ENCODE measurements around the gene TGFBI. TPM values are rescaled to one million over a fixed set of nuclear protein-coding genes. Genes with fewer than 3 reads are reported as not detected.

TGFBI gene
- total and polyA plus RNA-seq, 4 donors: 66.1 to 245 (median 132) TPM

DNA sequence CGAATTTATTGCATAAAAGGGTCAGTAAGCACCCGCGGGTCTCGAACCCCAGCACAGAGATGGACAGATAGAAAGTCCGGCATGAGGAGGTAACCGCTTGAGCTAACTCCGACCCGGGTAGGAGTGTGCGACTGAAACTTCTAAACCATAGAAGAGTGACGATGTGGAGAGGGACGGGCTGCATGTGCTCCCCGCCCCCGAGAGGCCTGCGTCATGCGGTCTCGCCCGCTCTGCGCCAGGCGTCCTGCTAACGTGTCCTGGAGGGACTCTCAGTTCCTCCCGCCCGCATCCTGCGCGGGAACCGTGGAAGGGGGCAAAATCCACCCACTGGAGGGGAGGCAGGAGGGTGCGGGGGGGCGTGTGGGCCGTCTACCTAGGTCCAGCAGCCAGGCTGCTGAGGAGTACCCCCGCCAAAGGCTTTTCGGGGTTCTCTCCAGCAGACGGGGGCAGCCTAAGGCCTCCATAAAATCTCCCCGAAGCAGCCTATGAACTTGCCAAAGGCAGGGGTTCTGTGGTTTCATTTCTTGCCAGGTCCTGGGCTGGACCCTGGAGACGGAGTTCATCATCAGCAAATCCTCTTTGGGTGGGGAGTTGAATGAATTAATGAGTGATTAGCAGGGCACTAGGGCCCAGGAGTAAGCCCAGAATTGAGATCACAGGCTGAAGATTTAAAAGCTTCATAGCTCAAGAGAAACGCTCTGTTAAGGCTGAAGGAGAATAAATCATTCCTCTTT is 51.9 kb downstream of the TGFBI start:
- Histone ChIP-seq H3K4me3 (ENCODE audit: low read depth, low read length) (peak overlapping the region; percentile 44), H3K36me3 (ENCODE audit: control insufficient read depth, insufficient read depth, low read length) (no peaks in the 10 kb centered on the region), H3K27ac (ENCODE audit: low read depth, low read length) (peak overlapping the region; percentile 45), H3K9me3 (ENCODE audit: control insufficient read depth, insufficient read depth, low read length) (no peaks in the 10 kb centered on the region), H3K27me3 (ENCODE audit: control insufficient read depth, insufficient read depth, low read length) (peaks cover 17% of the 10 kb centered on the region), H3K4me1 (ENCODE audit: control insufficient read depth, insufficient read depth, low read length) (peaks cover 12% of the 10 kb centered on the region)
- 49% methylated on average over 32 of the region's 34 CpGs for WGBS (ENCODE audit: insufficient coverage)
- peak in 4 of 6 donors; percentile 59 to 94 (median 70) for DNase-seq (ENCODE audit: low read depth in 4 of 6, low spot score in 6 of 6)

DNA sequence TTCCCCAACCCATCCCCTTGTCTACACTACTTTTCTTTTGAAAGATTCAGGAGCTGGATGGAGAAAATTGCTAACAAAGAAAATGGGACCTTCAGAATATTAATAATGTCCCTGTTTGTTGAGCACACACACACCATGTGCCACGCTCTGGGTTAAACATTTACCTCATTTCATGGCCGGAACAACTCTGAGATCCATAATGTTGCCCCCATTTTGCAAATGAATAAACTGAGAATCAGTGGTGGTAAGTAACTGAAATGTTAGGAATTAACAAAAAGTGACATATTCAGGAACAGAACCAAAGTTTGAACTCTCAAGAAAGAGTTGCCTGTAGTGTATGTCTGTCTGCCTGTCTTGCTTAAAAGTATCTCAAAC is 52.4 kb downstream of the TGFBI start:
- WGBS (ENCODE audit: insufficient coverage): no CpG with 5 or more reads among the region's 2 CpGs

DNA sequence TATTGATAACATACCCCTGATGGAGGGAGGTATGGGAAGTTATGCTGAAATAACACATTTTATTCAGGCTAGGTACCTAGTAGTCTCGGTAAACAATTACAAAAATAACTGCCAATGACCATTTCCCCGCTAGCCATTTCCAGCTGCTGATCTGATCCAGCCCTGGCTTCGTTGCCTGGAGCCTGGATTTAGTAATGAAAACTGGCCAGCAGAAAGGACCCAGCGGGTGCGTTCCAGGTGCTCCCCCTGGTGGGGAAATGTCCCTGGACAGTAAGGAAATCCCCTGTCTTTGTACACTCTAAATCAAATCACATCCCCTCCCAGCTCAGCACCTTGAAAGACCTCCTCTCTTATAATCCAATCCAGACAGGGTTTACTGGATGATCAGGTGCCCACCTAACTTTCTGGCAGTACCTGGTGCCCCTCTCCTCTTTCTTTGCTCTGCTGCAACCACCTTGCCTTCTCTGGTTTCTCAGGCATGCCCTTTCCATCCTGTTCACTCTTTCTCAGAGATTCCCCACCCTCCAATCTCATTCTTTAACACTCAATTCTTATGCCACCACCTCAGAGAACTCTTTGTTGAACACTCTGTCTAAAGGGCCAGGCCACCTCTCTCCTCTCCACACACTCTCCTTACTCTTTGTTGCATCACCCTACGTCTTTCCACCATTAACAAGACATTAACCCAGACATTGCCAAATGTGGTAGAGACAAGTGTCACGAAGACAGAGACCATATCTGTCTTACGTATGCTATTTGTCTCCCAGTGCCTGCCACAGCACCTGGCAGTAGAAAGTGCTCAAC is 53.8 kb downstream of the TGFBI start:
- H3K4me3 ChIP-seq (ENCODE audit: low read depth, low read length): no peak overlapping the region
- peaks cover 9% of the 10 kb centered on the region for H3K4me1 ChIP-seq (ENCODE audit: control insufficient read depth, insufficient read depth, low read length)
- 34% methylated on average over 6 of the region's 8 CpGs for WGBS (ENCODE audit: insufficient coverage)
- H3K27me3 ChIP-seq (ENCODE audit: control insufficient read depth, insufficient read depth, low read length): peaks cover 17% of the 10 kb centered on the region
- H3K9me3 ChIP-seq (ENCODE audit: control insufficient read depth, insufficient read depth, low read length): no peaks in the 10 kb centered on the region
- no peaks in the 10 kb centered on the region for H3K36me3 ChIP-seq (ENCODE audit: control insufficient read depth, insufficient read depth, low read length)
- H3K27ac ChIP-seq (ENCODE audit: low read depth, low read length): no peak overlapping the region
- peak in 2 of 6 donors; percentile 62 to 80 for DNase-seq (ENCODE audit: low read depth in 4 of 6, low spot score in 6 of 6)

More for the DNA sequence above, 52.4 kb downstream of the TGFBI start:
- peaks cover 12% of the 10 kb centered on the region for H3K4me1 ChIP-seq (ENCODE audit: control insufficient read depth, insufficient read depth, low read length)
- no peaks in the 10 kb centered on the region for H3K36me3 ChIP-seq (ENCODE audit: control insufficient read depth, insufficient read depth, low read length)
- no peak for DNase-seq (ENCODE audit: low read depth in 4 of 6, low spot score in 6 of 6)
- H3K27ac ChIP-seq (ENCODE audit: low read depth, low read length): no peak overlapping the region
- peaks cover 17% of the 10 kb centered on the region for H3K27me3 ChIP-seq (ENCODE audit: control insufficient read depth, insufficient read depth, low read length)
- H3K9me3 ChIP-seq (ENCODE audit: control insufficient read depth, insufficient read depth, low read length): no peaks in the 10 kb centered on the region
- peak overlapping the region; percentile 44 for H3K4me3 ChIP-seq (ENCODE audit: low read depth, low read length)

DNA sequence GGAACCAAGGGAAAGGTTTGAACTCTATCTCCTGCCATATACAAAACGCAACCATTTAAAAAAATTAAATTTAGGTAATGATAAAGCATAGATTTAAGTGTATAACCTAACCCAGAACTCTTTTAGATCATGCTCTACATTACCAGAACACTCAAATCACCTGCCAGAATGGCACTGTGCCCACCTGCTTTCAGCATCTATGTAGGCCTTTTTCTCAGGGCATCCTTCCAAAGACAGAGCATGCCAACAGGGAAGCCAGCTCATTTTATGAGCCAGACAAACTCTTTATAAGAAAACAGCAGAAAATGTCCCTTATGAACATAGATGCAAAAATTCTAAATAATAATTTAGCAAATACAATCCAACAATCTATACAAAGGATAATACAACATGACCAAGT is 55.9 kb downstream of the TGFBI start:
- H3K27me3 ChIP-seq (ENCODE audit: control insufficient read depth, insufficient read depth, low read length): peaks cover 9% of the 10 kb centered on the region
- no peaks in the 10 kb centered on the region for H3K36me3 ChIP-seq (ENCODE audit: control insufficient read depth, insufficient read depth, low read length)
- DNase-seq (ENCODE audit: low read depth in 4 of 6, low spot score in 6 of 6): peak in 4 of 6 donors; percentile 52 to 94 (median 72)
- no CpG with 5 or more reads among the region's 1 CpG for WGBS (ENCODE audit: insufficient coverage)
- no peaks in the 10 kb centered on the region for H3K9me3 ChIP-seq (ENCODE audit: control insufficient read depth, insufficient read depth, low read length)
- H3K4me1 ChIP-seq (ENCODE audit: control insufficient read depth, insufficient read depth, low read length): peaks cover 15% of the 10 kb centered on the region
- H3K4me3 ChIP-seq (ENCODE audit: low read depth, low read length): no peak overlapping the region
- H3K27ac ChIP-seq (ENCODE audit: low read depth, low read length): no peak overlapping the region

DNA sequence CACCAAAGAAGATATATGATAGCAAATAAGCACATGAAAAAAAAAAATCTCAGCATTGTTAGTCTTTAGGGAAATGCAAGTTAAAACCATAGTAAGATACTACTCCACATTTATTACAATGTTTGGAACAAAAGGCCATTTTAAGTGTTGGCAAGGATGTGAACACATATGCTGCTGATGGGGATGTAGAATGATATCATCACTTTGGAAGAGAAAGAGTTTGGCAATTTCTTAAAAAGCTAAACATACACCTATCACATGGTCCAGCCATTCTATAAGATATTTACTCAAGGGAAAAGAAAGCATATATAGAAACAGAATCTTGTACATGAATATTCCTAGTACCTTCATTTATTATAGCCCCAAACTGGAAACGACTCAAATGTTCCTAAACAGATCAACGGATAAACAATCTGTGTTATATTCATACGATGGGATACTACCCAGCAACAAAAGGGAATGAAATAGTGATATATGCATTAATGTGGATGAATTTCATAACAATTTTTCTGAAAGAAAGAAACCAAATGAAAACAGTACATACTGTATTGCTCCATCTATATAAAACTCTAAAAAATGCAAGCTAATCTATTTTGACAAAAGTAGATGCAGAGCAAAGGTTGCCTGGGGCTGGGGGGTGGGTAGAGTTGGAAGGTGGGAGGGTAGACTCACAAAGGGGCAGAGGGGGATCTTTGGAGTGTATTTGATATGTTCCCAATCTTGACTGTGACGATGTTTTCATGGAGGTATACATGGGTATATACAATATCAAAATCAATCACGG is 58.2 kb downstream of the TGFBI start:
- no CpG with 5 or more reads among the region's 5 CpGs for WGBS (ENCODE audit: insufficient coverage)
- no peak overlapping the region for H3K27ac ChIP-seq (ENCODE audit: low read depth, low read length)
- no peaks in the 10 kb centered on the region for H3K27me3 ChIP-seq (ENCODE audit: control insufficient read depth, insufficient read depth, low read length)
- no peaks in the 10 kb centered on the region for H3K36me3 ChIP-seq (ENCODE audit: control insufficient read depth, insufficient read depth, low read length)
- H3K4me1 ChIP-seq (ENCODE audit: control insufficient read depth, insufficient read depth, low read length): peaks cover 17% of the 10 kb centered on the region
- peak in 1 of 6 donors; percentile 69 for DNase-seq (ENCODE audit: low read depth in 4 of 6, low spot score in 6 of 6)
- H3K9me3 ChIP-seq (ENCODE audit: control insufficient read depth, insufficient read depth, low read length): no peaks in the 10 kb centered on the region
- H3K4me3 ChIP-seq (ENCODE audit: low read depth, low read length): no peak overlapping the region

DNA sequence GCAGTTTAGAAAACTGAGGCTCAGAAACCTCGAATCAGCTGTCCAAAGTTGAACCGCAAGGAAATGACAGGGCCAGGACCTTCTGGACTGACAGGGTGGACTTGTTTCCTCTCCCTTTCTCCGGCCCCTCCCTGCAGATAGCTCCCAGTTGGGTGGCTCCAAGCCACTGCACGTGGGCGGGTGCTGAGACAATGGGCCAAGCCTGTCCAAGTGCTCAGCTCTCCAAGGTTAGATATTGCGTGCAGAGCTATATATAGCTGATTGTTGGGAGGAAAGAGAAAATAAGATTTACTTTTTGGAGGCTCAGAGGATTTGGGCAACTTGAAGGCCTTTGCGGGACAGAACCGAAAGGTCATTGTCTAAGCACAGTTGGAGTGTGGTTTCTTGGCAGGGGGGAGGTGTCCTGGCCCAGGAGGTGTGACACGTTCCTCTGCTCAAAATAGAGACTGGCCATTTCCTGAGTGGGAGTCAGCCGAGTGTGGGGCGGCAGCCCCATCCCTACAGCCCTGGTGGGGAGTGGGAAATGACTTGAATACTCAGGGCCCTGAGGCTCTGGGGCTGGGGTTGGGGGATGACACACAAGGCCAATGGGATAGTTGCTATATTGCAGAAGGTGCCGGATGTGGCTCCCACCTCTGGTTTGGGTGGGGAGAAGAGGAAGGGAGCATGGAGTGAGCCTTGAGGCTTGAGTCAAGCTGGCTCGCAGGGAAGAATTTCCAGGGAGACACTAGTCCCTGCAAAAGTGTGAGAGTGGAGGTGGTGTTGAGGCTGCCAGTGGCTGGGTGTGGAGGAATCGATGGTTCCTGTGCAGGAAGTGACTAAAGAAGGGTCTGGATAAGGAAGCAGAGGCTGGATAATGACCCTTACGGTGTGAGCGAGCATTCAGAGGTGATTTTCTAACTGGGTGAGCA is 59.4 kb downstream of the TGFBI start:
- WGBS (ENCODE audit: insufficient coverage): 84% methylated on average over 11 of the region's 16 CpGs
- Histone ChIP-seq H3K36me3 (ENCODE audit: control insufficient read depth, insufficient read depth, low read length) (no peaks in the 10 kb centered on the region), H3K9me3 (ENCODE audit: control insufficient read depth, insufficient read depth, low read length) (no peaks in the 10 kb centered on the region), H3K4me3 (ENCODE audit: low read depth, low read length) (no peak overlapping the region), H3K27me3 (ENCODE audit: control insufficient read depth, insufficient read depth, low read length) (no peaks in the 10 kb centered on the region), H3K4me1 (ENCODE audit: control insufficient read depth, insufficient read depth, low read length) (peaks cover 14% of the 10 kb centered on the region), H3K27ac (ENCODE audit: low read depth, low read length) (no peak overlapping the region)
- no peak for DNase-seq (ENCODE audit: low read depth in 4 of 6, low spot score in 6 of 6)

DNA sequence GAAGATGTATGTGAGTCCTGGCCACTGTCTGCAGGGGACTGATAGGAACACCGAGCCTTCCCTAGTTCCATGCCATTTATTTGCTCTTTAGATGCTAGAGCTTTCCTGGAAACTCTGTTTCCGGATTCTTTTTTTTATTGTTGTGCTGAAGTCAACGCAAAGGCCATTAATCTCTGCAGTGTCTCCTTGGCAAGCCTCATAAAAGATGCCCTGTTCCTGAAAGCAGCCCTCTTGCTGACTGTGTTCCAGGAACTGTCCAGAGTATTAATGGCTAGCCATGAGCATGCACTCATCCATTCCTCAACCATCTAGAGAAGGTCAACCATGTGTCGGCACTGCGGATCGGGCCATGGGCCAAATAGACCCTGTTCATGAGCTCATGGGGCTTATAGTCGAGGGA is 61.0 kb downstream of the TGFBI start:
- H3K4me3 ChIP-seq (ENCODE audit: low read depth, low read length): no peak overlapping the region
- H3K4me1 ChIP-seq (ENCODE audit: control insufficient read depth, insufficient read depth, low read length): peaks cover 14% of the 10 kb centered on the region
- H3K9me3 ChIP-seq (ENCODE audit: control insufficient read depth, insufficient read depth, low read length): no peaks in the 10 kb centered on the region
- H3K27ac ChIP-seq (ENCODE audit: low read depth, low read length): no peak overlapping the region
- DNase-seq (ENCODE audit: low read depth in 4 of 6, low spot score in 6 of 6): peak in 3 of 6 donors; percentile 51 to 79 (median 66)
- no peaks in the 10 kb centered on the region for H3K36me3 ChIP-seq (ENCODE audit: control insufficient read depth, insufficient read depth, low read length)
- WGBS (ENCODE audit: insufficient coverage): 23% methylated on average over 4 of the region's 7 CpGs
- no peaks in the 10 kb centered on the region for H3K27me3 ChIP-seq (ENCODE audit: control insufficient read depth, insufficient read depth, low read length)

DNA sequence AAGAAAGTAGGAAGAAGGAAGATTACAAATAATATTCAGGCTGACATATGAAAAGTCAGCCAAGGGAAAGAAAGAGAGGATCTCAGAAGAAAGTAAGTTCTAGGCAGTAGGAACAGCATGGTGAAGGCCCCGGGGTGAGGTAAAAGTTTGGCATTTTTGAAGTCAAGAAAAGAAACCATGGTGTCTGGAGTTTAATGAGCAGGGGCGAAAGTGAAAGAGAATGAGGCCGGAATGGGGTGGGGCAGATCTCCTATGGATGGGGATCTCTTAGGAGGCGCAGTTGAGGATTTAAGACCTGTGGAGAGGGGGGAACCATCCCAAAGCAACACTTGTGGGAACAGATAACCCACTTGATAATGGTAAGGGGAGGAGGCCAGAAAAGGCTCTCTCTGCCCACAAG is 61.5 kb downstream of the TGFBI start:
- DNase-seq (ENCODE audit: low read depth in 4 of 6, low spot score in 6 of 6): no peak
- WGBS (ENCODE audit: insufficient coverage): 96% methylated on average over 4 of the region's 4 CpGs
- no peaks in the 10 kb centered on the region for H3K36me3 ChIP-seq (ENCODE audit: control insufficient read depth, insufficient read depth, low read length)
- no peaks in the 10 kb centered on the region for H3K27me3 ChIP-seq (ENCODE audit: control insufficient read depth, insufficient read depth, low read length)
- peaks cover 14% of the 10 kb centered on the region for H3K4me1 ChIP-seq (ENCODE audit: control insufficient read depth, insufficient read depth, low read length)
- H3K4me3 ChIP-seq (ENCODE audit: low read depth, low read length): no peak overlapping the region
- no peaks in the 10 kb centered on the region for H3K9me3 ChIP-seq (ENCODE audit: control insufficient read depth, insufficient read depth, low read length)
- H3K27ac ChIP-seq (ENCODE audit: low read depth, low read length): no peak overlapping the region
